Parathyroid adenoma (tissue), 2 donors: Measurements from ENCODE around the gene NALF2.
A peak's percentile ranks its signal among the peaks of the same experiment; 100 is the strongest.

ENCODE experiments used
- H2AFZ ChIP-seq: fragments of 300-600 bp; sonication (generic); one replicate; pipeline ENCODE4 v1.7.0; 2017; ENCODE audit warnings: antibody characterized with exemption, mild to moderate bottlenecking
- H3K27ac ChIP-seq: fragments of 300-600 bp; sonication (generic); one replicate; pipeline ENCODE4 v1.7.0; 2017
- H3K27me3 ChIP-seq: fragments of 300-600 bp; sonication (generic); one replicate; pipeline ENCODE4 v1.7.0; 2017; ENCODE audit warnings: low read length; ENCODE audit not compliant: control insufficient read depth, insufficient read depth
- H3K36me3 ChIP-seq: fragments of 300-600 bp; sonication (generic); one replicate; pipeline ENCODE4 v1.7.0; 2017; ENCODE audit warnings: low read length; ENCODE audit not compliant: control insufficient read depth, insufficient read depth
- H3K4me1 ChIP-seq: fragments of 300-600 bp; sonication (generic); one replicate; pipeline ENCODE4 v1.7.0; 2017; ENCODE audit warnings: control low read depth
- H3K4me2 ChIP-seq: fragments of 300-600 bp; sonication (generic); one replicate; pipeline ENCODE4 v1.7.0; 2017; ENCODE audit warnings: low read length
- H3K4me3 ChIP-seq: fragments of 300-600 bp; sonication (generic); one replicate; pipeline ENCODE4 v1.7.0; 2017; ENCODE audit warnings: low read depth, low read length
- H3K79me2 ChIP-seq: fragments of 300-600 bp; sonication (generic); one replicate; pipeline ENCODE4 v1.7.0; 2017; ENCODE audit warnings: control low read depth
- H3K9ac ChIP-seq: fragments of 300-600 bp; sonication (generic); one replicate; pipeline ENCODE4 v1.7.0; 2017; ENCODE audit warnings: mild to moderate bottlenecking
- H3K9me3 ChIP-seq: fragments of 300-600 bp; sonication (generic); one replicate; pipeline ENCODE4 v1.7.0; 2017; ENCODE audit warnings: low read length; ENCODE audit not compliant: control insufficient read depth
- CTCF ChIP-seq: fragments of 300-600 bp; sonication (generic); IDR thresholded peaks from one replicate; pipeline ENCODE4 v1.7.0; 2017; ENCODE audit warnings: antibody characterized with exemption, mild to moderate bottlenecking
- donor health status: primary hyperparathyroidism.

The NALF2 gene

GRCh38 chrX:69503782-69504625, at the start of gene NALF2:
NALF2 (plus strand) TSS chrX:69504326; CDS start chrX:69505283, 957 bp downstream.
- H3K36me3 ChIP-seq = no peaks in the 10 kb centered on the region
- H3K4me1 ChIP-seq = no peaks in the 10 kb centered on the region
- peak within 1 kb of the TSS; percentile 28 for H3K9ac ChIP-seq
- no peak for TF ChIP-seq CTCF
- no peaks in the 10 kb centered on the region for H3K9me3 ChIP-seq
- H3K4me3 ChIP-seq = peak within 1 kb of the TSS; percentile 34
- H2AFZ ChIP-seq = peak within 1 kb of the TSS; percentile 95
- peak within 1 kb of the TSS; percentile 96 for H3K27ac ChIP-seq
- H3K27me3 ChIP-seq = no peaks in the 10 kb centered on the region
- H3K79me2 ChIP-seq = no peaks in the 10 kb centered on the region
- H3K4me2 ChIP-seq = peak within 1 kb of the TSS; percentile 65

- TF ChIP-seq CTCF = no peak
- Histone ChIP-seq H3K4me2 (no peak overlapping the region), H3K9me3 (no peaks in the 10 kb centered on the region), H3K4me3 (no peak overlapping the region), H3K79me2 (no peaks in the 10 kb centered on the region), H2AFZ (no peak overlapping the region), H3K27me3 (no peaks in the 10 kb centered on the region), H3K9ac (no peak overlapping the region), H3K4me1 (no peaks in the 10 kb centered on the region), H3K27ac (no peak overlapping the region), H3K36me3 (no peaks in the 10 kb centered on the region)
Measured at GRCh38 chrX:69457756-69458155, 46.4 kb upstream of the NALF2 start.

- Histone ChIP-seq H3K27ac (no peak overlapping the region), H3K36me3 (no peaks in the 10 kb centered on the region), H3K9ac (no peak overlapping the region), H3K4me1 (no peaks in the 10 kb centered on the region), H3K79me2 (no peaks in the 10 kb centered on the region), H3K4me2 (no peak overlapping the region), H3K27me3 (no peaks in the 10 kb centered on the region), H3K4me3 (no peak overlapping the region), H3K9me3 (no peaks in the 10 kb centered on the region), H2AFZ (no peak overlapping the region)
- no peak for TF ChIP-seq CTCF
Measured at GRCh38 chrX:69466546-69466945, 37.6 kb upstream of the NALF2 start.

GRCh38 chrX:69469975-69470374, 34.2 kb upstream of the NALF2 start:
- Histone ChIP-seq H3K4me1 (no peaks in the 10 kb centered on the region), H3K4me2 (no peak overlapping the region), H3K9ac (no peak overlapping the region), H3K9me3 (no peaks in the 10 kb centered on the region), H3K4me3 (no peak overlapping the region), H3K79me2 (no peaks in the 10 kb centered on the region), H3K27me3 (no peaks in the 10 kb centered on the region), H3K36me3 (no peaks in the 10 kb centered on the region), H2AFZ (no peak overlapping the region), H3K27ac (no peak overlapping the region)
- TF ChIP-seq CTCF = no peak

- H3K9me3 ChIP-seq = no peaks in the 10 kb centered on the region
- H3K27ac ChIP-seq = no peak overlapping the region
- H3K9ac ChIP-seq = no peak overlapping the region
- H2AFZ ChIP-seq = no peak overlapping the region
- no peak overlapping the region for H3K4me3 ChIP-seq
- no peaks in the 10 kb centered on the region for H3K4me1 ChIP-seq
- H3K27me3 ChIP-seq = no peaks in the 10 kb centered on the region
- TF ChIP-seq CTCF = no peak
- H3K4me2 ChIP-seq = no peak overlapping the region
- H3K36me3 ChIP-seq = no peaks in the 10 kb centered on the region
- no peaks in the 10 kb centered on the region for H3K79me2 ChIP-seq
Measured at GRCh38 chrX:69489625-69490024, 14.5 kb upstream of the NALF2 start.
